OCI-LY3 (cell line): ENCODE measurements around the gene DRD4.
A peak's percentile ranks its signal among the peaks of the same experiment; 100 is the strongest.

Experiments
- H2AFZ ChIP-seq: fragments of 200-600, 300-600 bp; shearing (Covaris generic); 2 replicates; pipeline ENCODE4 v1.6.0; 2014; ENCODE audit warnings: antibody characterized with exemption, low read depth, low read length
- H3K27ac ChIP-seq: fragments of 200-600, 300-600 bp; sonication (generic); 2 replicates; pipeline ENCODE4 v1.5.1; 2014; ENCODE audit warnings: mild to moderate bottlenecking, low read length, moderate library complexity, mixed read lengths
- H3K27me3 ChIP-seq: fragments of 200-600, 300-600 bp; sonication (generic); 2 replicates; pipeline ENCODE4 v1.6.1; 2014; ENCODE audit warnings: low read depth, low read length, mixed read lengths
- H3K36me3 ChIP-seq: fragments of 200-600, 300-600 bp; sonication (generic); replicated peaks from 2 replicates; pipeline ENCODE3; 2014; ENCODE audit warnings: low read depth, low read length, mixed read lengths
- H3K4me1 ChIP-seq: fragments of 300-600, 200-600 bp; sonication (generic); 2 replicates; pipeline ENCODE4 v1.6.1; 2014; ENCODE audit warnings: low read length, mixed read lengths
- H3K4me2 ChIP-seq: fragments of 200-600, 300-600 bp; sonication (generic); 2 replicates; pipeline ENCODE4 v1.6.1; 2014; ENCODE audit warnings: low read length, mixed read lengths
- H3K4me3 ChIP-seq: fragments of 300-600, 200-600 bp; sonication (generic); 2 replicates; pipeline ENCODE4 v1.5.1; 2014; ENCODE audit warnings: antibody characterized with exemption, mild to moderate bottlenecking, low read length, moderate library complexity
- H3K79me2 ChIP-seq: fragments of 300-600, 200-600 bp; shearing (Covaris generic); 2 replicates; pipeline ENCODE4 v1.6.1; 2014; ENCODE audit warnings: mild to moderate bottlenecking, low read length, mixed read lengths
- H3K9ac ChIP-seq: fragments of 300-600, 200-600 bp; shearing (Covaris generic); 2 replicates; pipeline ENCODE4 v1.6.0; 2014; ENCODE audit warnings: mild to moderate bottlenecking, low read length, moderate library complexity
- H3K9me3 ChIP-seq: fragments of 200-600, 300-600 bp; shearing (Covaris generic); 2 replicates; pipeline ENCODE4 v1.6.1; 2014; ENCODE audit warnings: low read length, mixed read lengths; ENCODE audit not compliant: insufficient read depth
- H4K20me1 ChIP-seq: fragments of 200-600, 300-600 bp; sonication (generic); 2 replicates; pipeline ENCODE4 v1.6.1; 2016; ENCODE audit warnings: low read length, mixed read lengths; ENCODE audit not compliant: insufficient read depth
- EZH2phosphoT487 ChIP-seq: fragments of 200-600 bp; shearing (Covaris generic); IDR thresholded peaks from 2 replicates; pipeline ENCODE4 v1.6.1; 2018; ENCODE audit warnings: antibody characterized with exemption, mixed run types, low read depth
- TF ChIP-seq, protein P1 (sequence below): fragments of 200-600, 300-600 bp; sonication (generic); IDR thresholded peaks from 2 replicates; pipeline ENCODE4 v1.5.1; 2014; ENCODE audit warnings: antibody characterized with exemption, low read length, low read depth

The DRD4 gene

DNA sequence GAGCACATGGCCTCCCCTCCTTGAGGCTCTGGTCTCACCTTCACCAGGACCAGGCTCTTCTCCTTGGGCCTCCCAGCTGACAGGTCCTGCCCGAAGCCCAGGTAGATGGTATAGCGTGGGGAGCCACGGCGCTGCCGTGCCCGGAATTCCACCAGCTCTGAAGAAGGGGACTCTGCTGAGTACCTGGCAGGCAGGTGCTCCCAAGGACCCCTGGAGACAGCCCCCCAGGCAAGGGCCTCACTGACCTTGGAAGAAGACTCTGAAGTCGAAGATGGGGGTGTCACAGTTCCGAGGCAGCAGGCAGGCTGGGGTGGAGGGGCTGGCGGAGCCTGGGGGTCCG is 24.1 kb upstream of the DRD4 start:
- H3K9me3 ChIP-seq: no peaks in the 10 kb centered on the region
- H4K20me1 ChIP-seq: peaks cover 20% of the 10 kb centered on the region
- H3K4me1 ChIP-seq: peaks cover 20% of the 10 kb centered on the region
- no peak overlapping the region for H3K4me3 ChIP-seq
- no peak for TF ChIP-seq EZH2phosphoT487
- H3K27me3 ChIP-seq: no peaks in the 10 kb centered on the region
- H2AFZ ChIP-seq: no peak overlapping the region
- H3K36me3 ChIP-seq: peaks cover 46% of the 10 kb centered on the region
- H3K79me2 ChIP-seq: peaks cover 5% of the 10 kb centered on the region; the same call in 1 of the 2 replicates
- H3K4me2 ChIP-seq: no peak overlapping the region
- H3K9ac ChIP-seq: no peak overlapping the region
- H3K27ac ChIP-seq: no peak overlapping the region

DNA sequence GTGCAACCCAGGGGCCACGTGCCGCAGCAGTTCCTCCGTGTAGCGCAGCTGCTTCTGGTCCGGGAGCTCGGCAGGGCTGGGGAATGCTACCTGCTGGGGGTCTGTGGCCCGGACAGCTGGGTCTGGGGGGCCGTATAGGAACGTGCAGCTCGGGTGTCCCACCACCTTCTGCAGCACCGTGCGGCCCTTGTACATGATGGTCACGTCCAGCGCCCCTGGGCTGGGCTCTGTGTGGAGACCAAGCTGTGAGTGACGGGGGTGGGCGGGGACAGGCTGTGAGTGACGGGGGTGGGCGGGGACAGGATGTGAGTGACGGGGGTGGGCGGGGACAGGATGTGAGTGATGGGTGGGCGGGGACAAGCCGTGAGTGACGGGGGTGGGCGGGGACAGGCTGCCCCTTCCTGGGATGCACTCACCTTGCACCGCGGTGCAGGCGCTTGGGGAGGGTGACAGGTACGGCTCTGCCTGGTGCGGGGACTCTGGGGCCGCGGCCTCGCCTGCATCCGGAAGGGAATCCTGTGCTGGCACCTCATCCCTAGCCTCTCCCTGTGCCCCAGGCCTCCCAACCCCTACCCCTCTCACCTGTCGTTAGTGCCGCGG is 23.6 kb upstream of the DRD4 start:
- Histone ChIP-seq H3K9me3 (no peaks in the 10 kb centered on the region), H3K4me1 (peaks cover 20% of the 10 kb centered on the region), H4K20me1 (peaks cover 20% of the 10 kb centered on the region), H3K4me3 (no peak overlapping the region), H3K27ac (no peak overlapping the region), H3K79me2 (peaks cover 5% of the 10 kb centered on the region; the same call in 1 of the 2 replicates), H2AFZ (no peak overlapping the region), H3K36me3 (peaks cover 41% of the 10 kb centered on the region), H3K4me2 (no peak overlapping the region), H3K27me3 (no peaks in the 10 kb centered on the region), H3K9ac (no peak overlapping the region)
- no peak for TF ChIP-seq EZH2phosphoT487
- TF ChIP-seq, protein P1, sequence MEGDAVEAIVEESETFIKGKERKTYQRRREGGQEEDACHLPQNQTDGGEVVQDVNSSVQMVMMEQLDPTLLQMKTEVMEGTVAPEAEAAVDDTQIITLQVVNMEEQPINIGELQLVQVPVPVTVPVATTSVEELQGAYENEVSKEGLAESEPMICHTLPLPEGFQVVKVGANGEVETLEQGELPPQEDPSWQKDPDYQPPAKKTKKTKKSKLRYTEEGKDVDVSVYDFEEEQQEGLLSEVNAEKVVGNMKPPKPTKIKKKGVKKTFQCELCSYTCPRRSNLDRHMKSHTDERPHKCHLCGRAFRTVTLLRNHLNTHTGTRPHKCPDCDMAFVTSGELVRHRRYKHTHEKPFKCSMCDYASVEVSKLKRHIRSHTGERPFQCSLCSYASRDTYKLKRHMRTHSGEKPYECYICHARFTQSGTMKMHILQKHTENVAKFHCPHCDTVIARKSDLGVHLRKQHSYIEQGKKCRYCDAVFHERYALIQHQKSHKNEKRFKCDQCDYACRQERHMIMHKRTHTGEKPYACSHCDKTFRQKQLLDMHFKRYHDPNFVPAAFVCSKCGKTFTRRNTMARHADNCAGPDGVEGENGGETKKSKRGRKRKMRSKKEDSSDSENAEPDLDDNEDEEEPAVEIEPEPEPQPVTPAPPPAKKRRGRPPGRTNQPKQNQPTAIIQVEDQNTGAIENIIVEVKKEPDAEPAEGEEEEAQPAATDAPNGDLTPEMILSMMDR: no peak

DNA sequence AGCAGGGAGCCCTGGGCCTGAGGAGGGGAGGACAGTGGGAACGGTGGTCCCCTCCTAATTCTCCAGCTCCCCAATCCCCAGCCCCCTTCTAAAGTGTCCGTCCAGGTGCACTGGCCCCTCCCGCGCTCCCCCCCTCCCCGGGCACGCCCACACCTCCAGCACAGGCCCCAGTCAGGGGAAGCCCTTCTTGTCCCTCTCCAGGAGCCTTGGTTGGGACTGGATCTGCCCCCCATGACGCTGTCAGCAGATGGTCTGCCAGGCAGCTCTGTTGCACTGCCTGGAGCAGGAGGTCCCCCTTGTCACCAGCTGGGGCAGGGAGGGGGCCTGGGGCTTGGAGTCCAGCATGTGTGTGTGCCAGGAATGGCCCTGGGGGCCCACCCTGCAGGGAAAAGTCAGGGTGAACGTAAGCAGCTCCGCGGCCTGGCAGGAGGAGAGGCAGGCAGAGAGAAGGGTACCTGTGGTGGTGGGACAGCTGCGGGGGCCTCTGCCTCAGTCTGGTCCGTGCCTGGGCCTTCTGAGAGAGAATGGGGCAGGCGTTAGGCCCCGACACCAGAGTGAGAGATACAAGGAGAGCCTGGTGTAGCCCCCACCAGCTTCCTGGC is 22.9 kb upstream of the DRD4 start:
- peaks cover 38% of the 10 kb centered on the region for H3K36me3 ChIP-seq
- H3K4me2 ChIP-seq: peak overlapping the region; percentile 84; the same call in 1 of the 2 replicates
- H3K27ac ChIP-seq: no peak overlapping the region
- H3K4me3 ChIP-seq: no peak overlapping the region
- TF ChIP-seq EZH2phosphoT487: no peak
- TF ChIP-seq, protein P1: no peak
- no peaks in the 10 kb centered on the region for H3K9me3 ChIP-seq
- peaks cover 20% of the 10 kb centered on the region for H4K20me1 ChIP-seq
- H3K9ac ChIP-seq: no peak overlapping the region
- peaks cover 5% of the 10 kb centered on the region; the same call in 1 of the 2 replicates for H3K79me2 ChIP-seq
- no peak overlapping the region for H2AFZ ChIP-seq
- no peaks in the 10 kb centered on the region for H3K27me3 ChIP-seq
- peaks cover 20% of the 10 kb centered on the region for H3K4me1 ChIP-seq

DNA sequence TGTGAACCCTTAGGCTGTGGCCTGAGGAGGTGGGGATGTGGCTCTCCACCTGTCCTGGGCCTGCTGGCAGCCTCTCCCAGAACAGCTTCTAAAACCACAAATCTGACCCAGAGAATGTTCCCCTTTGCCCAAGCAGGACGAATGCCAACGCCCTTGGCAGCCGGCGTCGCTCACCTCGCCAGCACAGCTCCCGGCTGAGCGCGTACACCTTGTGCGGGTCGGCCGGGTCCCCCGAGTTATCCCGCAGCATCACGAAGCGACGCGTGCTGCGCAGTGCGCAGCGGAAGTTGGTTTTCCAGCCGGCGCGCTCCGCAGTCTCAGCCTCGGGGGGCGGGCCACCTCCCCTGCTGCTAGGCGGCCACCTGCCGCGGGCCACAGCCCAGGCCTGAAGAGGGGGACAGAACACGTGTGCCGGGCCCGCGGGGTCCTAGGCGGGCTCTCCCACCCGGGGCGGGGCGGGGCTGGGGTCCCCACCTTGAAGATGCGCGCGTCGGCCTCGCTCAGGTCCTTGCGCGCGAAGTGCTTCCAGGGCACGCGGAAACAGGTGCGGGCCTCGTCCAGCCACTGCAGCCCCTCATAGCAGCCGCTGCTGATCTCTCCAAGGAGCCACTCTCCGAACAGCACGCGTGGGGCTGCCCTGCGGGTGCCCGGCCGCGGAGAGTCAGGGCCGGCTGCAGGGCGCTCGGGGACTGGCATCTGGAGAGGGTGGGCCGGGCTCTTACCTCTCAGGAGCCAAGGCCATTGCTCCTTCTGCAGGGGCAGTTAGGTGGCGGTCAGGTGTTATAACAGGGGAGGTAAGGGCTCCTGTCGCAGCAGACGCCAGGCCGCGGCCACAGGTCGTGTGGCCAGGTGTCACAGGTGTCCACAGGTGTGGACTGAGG is 22.2 kb upstream of the DRD4 start:
- H3K4me1 ChIP-seq: peaks cover 20% of the 10 kb centered on the region
- H3K4me3 ChIP-seq: peak overlapping the region; percentile 88
- H3K9me3 ChIP-seq: no peaks in the 10 kb centered on the region
- H3K79me2 ChIP-seq: peaks cover 5% of the 10 kb centered on the region; the same call in 1 of the 2 replicates
- H3K36me3 ChIP-seq: peaks cover 33% of the 10 kb centered on the region
- TF ChIP-seq, protein P1: no peak
- TF ChIP-seq EZH2phosphoT487: no peak
- no peak overlapping the region for H2AFZ ChIP-seq
- H3K27me3 ChIP-seq: no peaks in the 10 kb centered on the region
- peak overlapping the region; percentile 90 for H3K27ac ChIP-seq
- peak overlapping the region; percentile 77 for H3K9ac ChIP-seq
- peaks cover 20% of the 10 kb centered on the region for H4K20me1 ChIP-seq
- peak overlapping the region; percentile 84 for H3K4me2 ChIP-seq
